A549 (cell line): ENCODE results near the gene SCYGR6.
"Not testable (repeated sequence)": the region's sequence is repeated elsewhere in the genome, so short reads cannot be mapped to it uniquely, and the experiment has no call there.

Experiments
- CTCF ChIP-seq: fragments of >200 bp; sonication (Bioruptor Twin); formaldehyde crosslinking; IDR thresholded peaks from 3 replicates; pipeline ENCODE4 v1.5.1; 2016
- FOXS1 ChIP-seq: fragments of 250-450 bp; sonication (Bioruptor Pico); IDR thresholded peaks from 2 replicates; pipeline ENCODE4 v1.5.0; 2020; ENCODE audit warnings: mild to moderate bottlenecking, moderate library complexity
- TF ChIP-seq, protein P1 (sequence below): IDR thresholded peaks from 2 replicates; pipeline ENCODE4 v1.6.1; 2012

- TF ChIP-seq CTCF, FOXS1: not testable (repeated sequence)
- TF ChIP-seq, protein P1, sequence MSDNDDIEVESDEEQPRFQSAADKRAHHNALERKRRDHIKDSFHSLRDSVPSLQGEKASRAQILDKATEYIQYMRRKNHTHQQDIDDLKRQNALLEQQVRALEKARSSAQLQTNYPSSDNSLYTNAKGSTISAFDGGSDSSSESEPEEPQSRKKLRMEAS, result not testable (repeated sequence)
These were observed 31.7 kb upstream of the SCYGR6 start for GRCh38 chr2:227756261-227756660.
